ENCODE data around the gene ZNF737. TPM values are rescaled to one million over a fixed set of nuclear protein-coding genes. Genes with fewer than 3 reads are reported as not detected.
"Not testable (repeated sequence)": the region's sequence is repeated elsewhere in the genome, so short reads cannot be mapped to it uniquely, and the experiment has no call there.

Gene ZNF737
- polyA plus RNA-seq (ENCODE audit: insufficient read length in 10 of 10) = 10 to 100 TPM in 7 of 10 donors, 1 to 10 TPM in 3; 7.9 to 15.8 (median 11.0) TPM
- long read RNA-seq, donor 1, partial matches to known transcripts = 0 of 3 reads
- long read RNA-seq, donor 1, other reads (novel, unspliced or antisense) = 0 of 3 reads
- long read RNA-seq, donor 2 = 0 reads
- long read RNA-seq, donor 3 = 0 reads
- long read RNA-seq, donor 4, partial matches to known transcripts = 0 of 1 reads
- long read RNA-seq, donor 4, other reads (novel, unspliced or antisense) = 0 of 1 reads
- long read RNA-seq, donor 5, partial matches to known transcripts = 0 of 2 reads
- long read RNA-seq, donor 5, other reads (novel, unspliced or antisense) = 0 of 2 reads
- long read RNA-seq, donor 6 = 0 reads
- long read RNA-seq, donor 7, partial matches to known transcripts = 0 of 1 reads
- long read RNA-seq, donor 7, other reads (novel, unspliced or antisense) = 0 of 1 reads
- long read RNA-seq, donor 8, partial matches to known transcripts = 0 of 1 reads
- long read RNA-seq, donor 8, other reads (novel, unspliced or antisense) = 0 of 1 reads
- long read RNA-seq, donor 9 = 0 reads

GRCh38 chr19:20565321-20566018 is at the start of gene ZNF737:
ZNF737 (minus strand) TSS chr19:20565781; CDS start chr19:20565640, 141 bp downstream.
- DNase-seq = peak; percentile 96 to 98 (median 97)

- not testable (repeated sequence) for DNase-seq
Measured at GRCh38 chr19:20614971-20615370, 49.4 kb upstream of the ZNF737 start.

GRCh38 chr19:20612711-20613316 is 47.2 kb upstream of the ZNF737 start:
- DNase-seq = peak in 1 of 3 donors; percentile 5

GRCh38 chr19:20611866-20612265 is 46.3 kb upstream of the ZNF737 start:
- no peak for DNase-seq

- no peak for DNase-seq
Measured at GRCh38 chr19:20607943-20608342, 42.4 kb upstream of the ZNF737 start.

- no peak for DNase-seq
Measured at GRCh38 chr19:20558571-20558970, 7.0 kb downstream of the ZNF737 start.

GRCh38 chr19:20558011-20558410 is 7.6 kb downstream of the ZNF737 start:
- DNase-seq = no peak

GRCh38 chr19:20544667-20545333 is 20.8 kb downstream of the ZNF737 start:
- not testable (repeated sequence) for DNase-seq

- not testable (repeated sequence) for DNase-seq
Measured at GRCh38 chr19:20530303-20530702, 35.3 kb downstream of the ZNF737 start.

GRCh38 chr19:20513189-20513904 is 52.2 kb downstream of the ZNF737 start:
- DNase-seq = no peak

- peak in 2 of 3 donors; percentile 2 to 5 for DNase-seq
Measured at GRCh38 chr19:20503476-20503875, 62.1 kb downstream of the ZNF737 start.

Other genes with a start within 250 kb of the ZNF737 start
- 10 to 100 TPM; 12.2 to 18.6 (median 16.6) TPM for gene ZNF626, start 95.8 kb upstream of the ZNF737 start, polyA plus RNA-seq (ENCODE audit: insufficient read length in 10 of 10)
- 1 to 10 TPM; 1.3 to 2.8 (median 2.1) TPM for gene ZNF66, start 210.5 kb upstream of the ZNF737 start, polyA plus RNA-seq (ENCODE audit: insufficient read length in 10 of 10)

Measured in muscle of back (tissue), 13 donors.